GM21825 (cell line): ENCODE data around the gene HIP1R.
A peak's percentile ranks its signal among the peaks of the same experiment; 100 is the strongest.
"Not testable (repeated sequence)": the region's sequence is repeated elsewhere in the genome, so short reads cannot be mapped to it uniquely, and the experiment has no call there.

ENCODE experiments used
- ATAC-seq: cut with Tn5 transposase; IDR thresholded peaks from one replicate; pipeline ENCODE4 v1.9.1; 2021; ENCODE audit warnings: mild to moderate bottlenecking, moderate library complexity; ENCODE audit not compliant: unreplicated experiment

HIP1R gene

GRCh38 chr12:122892724-122893123 is 57.5 kb downstream of the HIP1R start:
- not testable (repeated sequence) for ATAC-seq

- no peak for ATAC-seq
Observed at GRCh38 chr12:122893208-122894153, 58.2 kb downstream of the HIP1R start.

DNA sequence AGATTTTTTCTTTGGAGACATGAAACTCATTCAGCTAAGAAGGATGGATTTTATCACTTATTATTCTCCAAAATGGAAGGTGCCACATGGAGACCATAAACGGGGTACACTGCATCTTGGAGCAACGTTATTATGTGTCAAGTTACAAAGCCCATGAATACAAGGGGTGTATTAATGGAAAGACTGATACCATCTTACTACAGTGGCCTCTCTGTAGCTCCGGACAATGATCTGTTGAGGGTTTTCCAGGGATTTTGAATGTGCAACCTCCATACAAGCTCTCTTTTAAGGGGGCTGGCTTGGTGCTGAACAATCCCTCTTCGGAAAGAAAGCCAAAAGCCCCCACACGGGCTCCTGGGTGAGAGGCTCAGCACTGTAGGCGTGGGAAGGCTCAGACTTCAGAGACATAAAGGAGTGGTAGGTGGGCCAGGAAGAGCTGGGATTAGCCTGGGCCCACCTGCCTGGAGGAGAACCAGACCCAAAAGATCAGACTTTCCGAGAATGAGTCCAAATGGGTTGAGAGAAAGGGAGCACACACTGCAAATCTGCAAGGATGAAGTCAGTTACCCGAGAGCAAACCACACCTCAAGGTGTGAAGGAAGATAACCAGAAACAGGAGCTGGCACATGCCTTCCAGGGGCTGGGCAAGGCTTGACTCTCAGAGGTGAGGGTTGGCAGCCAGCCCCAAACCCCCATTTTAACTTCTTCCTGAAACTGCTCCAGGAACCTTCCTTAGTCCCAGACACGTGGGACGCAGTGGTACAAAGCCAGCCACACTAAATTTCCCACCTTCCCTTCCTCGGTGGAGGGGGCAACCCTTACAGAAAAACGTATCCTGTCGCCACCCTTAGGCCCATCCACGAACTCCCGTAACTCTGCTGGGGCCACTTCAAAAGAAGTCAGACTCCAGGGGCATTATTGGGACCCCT is 59.2 kb downstream of the HIP1R start:
- ATAC-seq = no peak

- ATAC-seq = no peak
Observed at GRCh38 chr12:122895320-122895703, 60.1 kb downstream of the HIP1R start.

- ATAC-seq = peak; percentile 53
Observed at GRCh38 chr12:122895704-122896636, 60.7 kb downstream of the HIP1R start, which contains the start of gene VPS37B. Gene VPS37B, minus strand, starts transcription at chr12:122896124. Its CDS starts 62 bp downstream, at chr12:122896062.

GRCh38 chr12:122896662-122897061 is 61.4 kb downstream of the HIP1R start:
- no peak for ATAC-seq

DNA sequence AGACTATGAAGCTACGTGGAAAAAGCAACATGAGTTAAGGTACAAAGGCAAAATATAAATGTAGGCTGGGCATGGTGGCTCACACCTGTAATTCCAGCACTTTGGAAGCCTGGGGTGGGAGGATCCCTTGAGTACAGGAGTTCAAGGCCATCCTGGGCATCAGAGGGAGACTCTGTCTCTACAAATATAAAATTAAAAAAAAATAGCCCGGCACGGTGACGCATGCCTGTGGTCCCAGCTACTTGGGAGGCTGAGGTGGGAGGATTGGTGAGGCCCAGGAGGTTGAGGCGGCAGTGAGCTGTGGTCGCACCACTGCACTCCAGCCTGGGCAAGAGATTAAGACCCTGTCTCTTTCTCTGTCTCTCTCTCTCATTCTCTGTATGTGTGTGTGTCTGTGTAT is 64.6 kb downstream of the HIP1R start:
- ATAC-seq = no peak

DNA sequence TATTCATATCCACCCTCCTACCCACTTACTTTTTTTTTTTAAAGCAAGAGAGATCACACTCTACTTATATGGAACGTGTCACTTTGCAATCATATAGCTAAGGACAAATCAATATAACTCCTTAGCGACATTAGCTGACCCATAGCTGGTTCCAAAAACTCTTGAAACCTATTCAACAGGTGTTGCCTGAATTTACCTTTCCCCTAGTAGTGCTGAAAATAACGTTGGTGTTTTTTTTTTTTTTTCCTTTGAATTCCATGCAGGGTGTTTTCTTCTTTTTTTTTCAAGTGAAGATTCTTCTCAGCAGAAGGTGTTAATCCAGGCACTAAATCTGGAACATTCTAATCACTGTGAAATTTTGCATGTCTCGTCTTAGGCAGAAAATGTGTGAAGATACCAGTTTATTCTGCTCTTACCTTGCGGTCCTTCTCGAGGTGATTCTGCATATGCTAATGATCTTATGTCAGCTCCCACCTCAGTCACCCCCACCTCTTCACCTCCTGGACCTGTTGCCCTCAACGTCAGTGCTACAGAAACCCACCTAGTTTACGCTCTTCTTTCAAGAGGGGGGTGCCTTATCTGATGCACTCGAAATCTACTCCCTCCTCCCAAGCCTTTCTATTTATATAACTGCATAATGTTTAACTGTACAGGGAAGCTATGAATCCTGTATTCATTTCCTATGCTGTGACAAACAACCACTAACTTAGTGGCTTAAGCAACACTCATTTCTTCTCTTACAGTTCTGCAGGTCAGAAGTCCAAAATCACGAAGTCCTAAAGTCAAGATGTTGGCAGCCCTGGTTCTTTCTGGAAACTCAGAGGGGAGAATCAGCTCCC is 67.8 kb downstream of the HIP1R start:
- no peak for ATAC-seq

GRCh38 chr12:122903693-122904034 is 68.4 kb downstream of the HIP1R start:
- ATAC-seq = no peak

- ATAC-seq = not testable (repeated sequence)
Observed at GRCh38 chr12:122905258-122905657, 70.0 kb downstream of the HIP1R start.

GRCh38 chr12:122908915-122909314 is 73.7 kb downstream of the HIP1R start:
- ATAC-seq = no peak

- ATAC-seq = no peak
Observed at GRCh38 chr12:122909442-122910288, 74.4 kb downstream of the HIP1R start.
